ENCODE results near the gene INVS.

The INVS gene

GRCh38 chr9:100292414-100292813, 193.4 kb downstream of the INVS start:
- H3K27ac ChIP-seq (ENCODE audit: low read depth, low read length): no peak overlapping the region
- no peak overlapping the region for H3K4me3 ChIP-seq (ENCODE audit: low read depth, low read length)
- no peaks in the 10 kb centered on the region for H3K9me3 ChIP-seq (ENCODE audit: control insufficient read depth, insufficient read depth, low read length)
- no peaks in the 10 kb centered on the region for H3K27me3 ChIP-seq (ENCODE audit: control insufficient read depth, insufficient read depth, low read length)
- peaks cover 5% of the 10 kb centered on the region; the same call in 1 of the 2 replicates for H3K36me3 ChIP-seq (ENCODE audit: control insufficient read depth, insufficient read depth, low read length)
- H3K9ac ChIP-seq (ENCODE audit: low read depth, low read length): no peak overlapping the region
- H3K4me1 ChIP-seq (ENCODE audit: control insufficient read depth, insufficient read depth, low read length): no peaks in the 10 kb centered on the region

GRCh38 chr9:100294341-100294740, 195.3 kb downstream of the INVS start:
- Histone ChIP-seq H3K4me1 (ENCODE audit: control insufficient read depth, insufficient read depth, low read length) (no peaks in the 10 kb centered on the region), H3K9ac (ENCODE audit: low read depth, low read length) (no peak overlapping the region), H3K9me3 (ENCODE audit: control insufficient read depth, insufficient read depth, low read length) (no peaks in the 10 kb centered on the region), H3K4me3 (ENCODE audit: low read depth, low read length) (no peak overlapping the region), H3K36me3 (ENCODE audit: control insufficient read depth, insufficient read depth, low read length) (peaks cover 18% of the 10 kb centered on the region), H3K27me3 (ENCODE audit: control insufficient read depth, insufficient read depth, low read length) (no peaks in the 10 kb centered on the region), H3K27ac (ENCODE audit: low read depth, low read length) (no peak overlapping the region)

- Histone ChIP-seq H3K4me3 (ENCODE audit: low read depth, low read length) (no peak overlapping the region), H3K36me3 (ENCODE audit: control insufficient read depth, insufficient read depth, low read length) (peaks cover 22% of the 10 kb centered on the region), H3K9me3 (ENCODE audit: control insufficient read depth, insufficient read depth, low read length) (no peaks in the 10 kb centered on the region), H3K27ac (ENCODE audit: low read depth, low read length) (no peak overlapping the region), H3K9ac (ENCODE audit: low read depth, low read length) (no peak overlapping the region), H3K4me1 (ENCODE audit: control insufficient read depth, insufficient read depth, low read length) (no peaks in the 10 kb centered on the region), H3K27me3 (ENCODE audit: control insufficient read depth, insufficient read depth, low read length) (no peaks in the 10 kb centered on the region)
Observed at GRCh38 chr9:100294806-100295205, 195.8 kb downstream of the INVS start.

- H3K4me1 ChIP-seq (ENCODE audit: control insufficient read depth, insufficient read depth, low read length): no peaks in the 10 kb centered on the region
- H3K27me3 ChIP-seq (ENCODE audit: control insufficient read depth, insufficient read depth, low read length): no peaks in the 10 kb centered on the region
- H3K4me3 ChIP-seq (ENCODE audit: low read depth, low read length): no peak overlapping the region
- H3K9ac ChIP-seq (ENCODE audit: low read depth, low read length): no peak overlapping the region
- H3K9me3 ChIP-seq (ENCODE audit: control insufficient read depth, insufficient read depth, low read length): no peaks in the 10 kb centered on the region
- no peak overlapping the region for H3K27ac ChIP-seq (ENCODE audit: low read depth, low read length)
- H3K36me3 ChIP-seq (ENCODE audit: control insufficient read depth, insufficient read depth, low read length): peaks cover 26% of the 10 kb centered on the region
Observed at GRCh38 chr9:100295240-100295639, 196.2 kb downstream of the INVS start.

GRCh38 chr9:100296407-100296806, 197.4 kb downstream of the INVS start:
- Histone ChIP-seq H3K27me3 (ENCODE audit: control insufficient read depth, insufficient read depth, low read length) (no peaks in the 10 kb centered on the region), H3K27ac (ENCODE audit: low read depth, low read length) (no peak overlapping the region), H3K9ac (ENCODE audit: low read depth, low read length) (no peak overlapping the region), H3K4me3 (ENCODE audit: low read depth, low read length) (no peak overlapping the region), H3K4me1 (ENCODE audit: control insufficient read depth, insufficient read depth, low read length) (no peaks in the 10 kb centered on the region), H3K9me3 (ENCODE audit: control insufficient read depth, insufficient read depth, low read length) (no peaks in the 10 kb centered on the region), H3K36me3 (ENCODE audit: control insufficient read depth, insufficient read depth, low read length) (peaks cover 38% of the 10 kb centered on the region)

- Histone ChIP-seq H3K27me3 (ENCODE audit: control insufficient read depth, insufficient read depth, low read length) (no peaks in the 10 kb centered on the region), H3K9me3 (ENCODE audit: control insufficient read depth, insufficient read depth, low read length) (no peaks in the 10 kb centered on the region), H3K36me3 (ENCODE audit: control insufficient read depth, insufficient read depth, low read length) (peaks cover 57% of the 10 kb centered on the region), H3K4me1 (ENCODE audit: control insufficient read depth, insufficient read depth, low read length) (no peaks in the 10 kb centered on the region), H3K27ac (ENCODE audit: low read depth, low read length) (no peak overlapping the region), H3K4me3 (ENCODE audit: low read depth, low read length) (no peak overlapping the region), H3K9ac (ENCODE audit: low read depth, low read length) (no peak overlapping the region)
Observed at GRCh38 chr9:100298378-100298777, 199.3 kb downstream of the INVS start.

GRCh38 chr9:100303747-100304146, 204.7 kb downstream of the INVS start:
- no peak overlapping the region for H3K9ac ChIP-seq (ENCODE audit: low read depth, low read length)
- no peaks in the 10 kb centered on the region for H3K27me3 ChIP-seq (ENCODE audit: control insufficient read depth, insufficient read depth, low read length)
- H3K9me3 ChIP-seq (ENCODE audit: control insufficient read depth, insufficient read depth, low read length): no peaks in the 10 kb centered on the region
- H3K4me3 ChIP-seq (ENCODE audit: low read depth, low read length): no peak overlapping the region
- H3K27ac ChIP-seq (ENCODE audit: low read depth, low read length): no peak overlapping the region
- no peaks in the 10 kb centered on the region for H3K4me1 ChIP-seq (ENCODE audit: control insufficient read depth, insufficient read depth, low read length)
- peaks cover 78% of the 10 kb centered on the region for H3K36me3 ChIP-seq (ENCODE audit: control insufficient read depth, insufficient read depth, low read length)

- no peaks in the 10 kb centered on the region for H3K27me3 ChIP-seq (ENCODE audit: control insufficient read depth, insufficient read depth, low read length)
- H3K4me1 ChIP-seq (ENCODE audit: control insufficient read depth, insufficient read depth, low read length): no peaks in the 10 kb centered on the region
- no peak overlapping the region for H3K27ac ChIP-seq (ENCODE audit: low read depth, low read length)
- peaks cover 85% of the 10 kb centered on the region for H3K36me3 ChIP-seq (ENCODE audit: control insufficient read depth, insufficient read depth, low read length)
- no peaks in the 10 kb centered on the region for H3K9me3 ChIP-seq (ENCODE audit: control insufficient read depth, insufficient read depth, low read length)
- no peak overlapping the region for H3K4me3 ChIP-seq (ENCODE audit: low read depth, low read length)
- H3K9ac ChIP-seq (ENCODE audit: low read depth, low read length): no peak overlapping the region
Observed at GRCh38 chr9:100306283-100306682, 207.2 kb downstream of the INVS start.

- H3K36me3 ChIP-seq (ENCODE audit: control insufficient read depth, insufficient read depth, low read length): peaks cover 84% of the 10 kb centered on the region
Observed at GRCh38 chr9:100307080-100307479, 208.0 kb downstream of the INVS start.

GRCh38 chr9:100308965-100309564, 210.0 kb downstream of the INVS start:
- no peak overlapping the region for H3K9ac ChIP-seq (ENCODE audit: low read depth, low read length)
- no peaks in the 10 kb centered on the region for H3K9me3 ChIP-seq (ENCODE audit: control insufficient read depth, insufficient read depth, low read length)
- no peak overlapping the region for H3K4me3 ChIP-seq (ENCODE audit: low read depth, low read length)
- peaks cover 77% of the 10 kb centered on the region for H3K36me3 ChIP-seq (ENCODE audit: control insufficient read depth, insufficient read depth, low read length)
- no peak overlapping the region for H3K27ac ChIP-seq (ENCODE audit: low read depth, low read length)
- H3K27me3 ChIP-seq (ENCODE audit: control insufficient read depth, insufficient read depth, low read length): no peaks in the 10 kb centered on the region
- H3K4me1 ChIP-seq (ENCODE audit: control insufficient read depth, insufficient read depth, low read length): no peaks in the 10 kb centered on the region

More at GRCh38 chr9:100307080-100307479, 208.0 kb downstream of the INVS start:
- Histone ChIP-seq H3K27ac (ENCODE audit: low read depth, low read length) (no peak overlapping the region), H3K4me1 (ENCODE audit: control insufficient read depth, insufficient read depth, low read length) (no peaks in the 10 kb centered on the region), H3K4me3 (ENCODE audit: low read depth, low read length) (no peak overlapping the region), H3K9ac (ENCODE audit: low read depth, low read length) (no peak overlapping the region), H3K9me3 (ENCODE audit: control insufficient read depth, insufficient read depth, low read length) (no peaks in the 10 kb centered on the region), H3K27me3 (ENCODE audit: control insufficient read depth, insufficient read depth, low read length) (no peaks in the 10 kb centered on the region)

GRCh38 chr9:100309992-100310391, 210.9 kb downstream of the INVS start:
- no peak overlapping the region for H3K27ac ChIP-seq (ENCODE audit: low read depth, low read length)
- no peaks in the 10 kb centered on the region for H3K9me3 ChIP-seq (ENCODE audit: control insufficient read depth, insufficient read depth, low read length)
- H3K27me3 ChIP-seq (ENCODE audit: control insufficient read depth, insufficient read depth, low read length): no peaks in the 10 kb centered on the region
- H3K9ac ChIP-seq (ENCODE audit: low read depth, low read length): no peak overlapping the region
- H3K4me3 ChIP-seq (ENCODE audit: low read depth, low read length): no peak overlapping the region
- H3K36me3 ChIP-seq (ENCODE audit: control insufficient read depth, insufficient read depth, low read length): peaks cover 79% of the 10 kb centered on the region
- no peaks in the 10 kb centered on the region for H3K4me1 ChIP-seq (ENCODE audit: control insufficient read depth, insufficient read depth, low read length)
